GM12874 (cell line): ENCODE data around the gene ASAP3.

ENCODE experiments used
- TF ChIP-seq, protein P1 (sequence below): IDR thresholded peaks from 2 replicates; pipeline ENCODE4 v1.5.1; 2011; ENCODE audit warnings: low read depth, mild to moderate bottlenecking, control low read depth, low read length, moderate library complexity; ENCODE audit not compliant: insufficient read depth

Gene ASAP3

DNA sequence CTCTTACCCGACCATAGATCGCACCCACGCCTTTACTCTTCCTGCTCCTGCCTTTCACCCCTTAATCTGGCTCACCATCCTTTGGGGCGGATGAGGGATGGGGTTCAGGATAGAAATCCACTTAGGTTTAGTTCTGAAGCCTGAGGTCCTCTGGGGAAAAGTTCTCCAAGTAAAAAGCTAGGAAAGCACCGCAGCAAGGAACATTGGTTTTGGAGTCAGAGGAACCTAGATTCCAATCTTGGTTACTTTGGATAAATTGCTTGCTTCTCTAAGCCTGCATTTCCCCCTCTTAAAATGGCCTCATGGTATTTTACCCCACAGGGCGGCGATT, 988 bp upstream of the ASAP3 start:
- TF ChIP-seq, protein P1, sequence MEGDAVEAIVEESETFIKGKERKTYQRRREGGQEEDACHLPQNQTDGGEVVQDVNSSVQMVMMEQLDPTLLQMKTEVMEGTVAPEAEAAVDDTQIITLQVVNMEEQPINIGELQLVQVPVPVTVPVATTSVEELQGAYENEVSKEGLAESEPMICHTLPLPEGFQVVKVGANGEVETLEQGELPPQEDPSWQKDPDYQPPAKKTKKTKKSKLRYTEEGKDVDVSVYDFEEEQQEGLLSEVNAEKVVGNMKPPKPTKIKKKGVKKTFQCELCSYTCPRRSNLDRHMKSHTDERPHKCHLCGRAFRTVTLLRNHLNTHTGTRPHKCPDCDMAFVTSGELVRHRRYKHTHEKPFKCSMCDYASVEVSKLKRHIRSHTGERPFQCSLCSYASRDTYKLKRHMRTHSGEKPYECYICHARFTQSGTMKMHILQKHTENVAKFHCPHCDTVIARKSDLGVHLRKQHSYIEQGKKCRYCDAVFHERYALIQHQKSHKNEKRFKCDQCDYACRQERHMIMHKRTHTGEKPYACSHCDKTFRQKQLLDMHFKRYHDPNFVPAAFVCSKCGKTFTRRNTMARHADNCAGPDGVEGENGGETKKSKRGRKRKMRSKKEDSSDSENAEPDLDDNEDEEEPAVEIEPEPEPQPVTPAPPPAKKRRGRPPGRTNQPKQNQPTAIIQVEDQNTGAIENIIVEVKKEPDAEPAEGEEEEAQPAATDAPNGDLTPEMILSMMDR: no peak

- TF ChIP-seq, protein P1: no peak
Observed at GRCh38 chr1:23484253-23485001, 448 bp upstream of the ASAP3 start.

DNA sequence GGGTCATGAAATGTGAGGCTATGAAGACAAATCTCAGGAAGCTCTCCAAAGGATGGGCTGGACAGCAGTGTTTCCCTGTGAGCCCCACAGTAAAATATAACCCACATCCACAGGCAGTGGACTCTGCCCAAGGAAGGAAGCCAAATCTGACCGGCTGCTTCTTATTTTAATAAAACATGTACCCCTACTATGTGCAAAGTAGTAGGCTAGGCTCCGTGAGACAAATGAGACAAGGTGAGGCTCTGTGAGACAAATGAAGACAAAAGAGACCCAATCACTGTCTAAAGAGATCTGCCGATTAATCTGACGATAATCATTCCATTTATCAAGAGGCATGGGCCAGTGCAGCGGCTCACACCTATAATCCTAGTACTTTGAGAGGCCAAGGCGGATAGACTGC, 2.1 kb downstream of the ASAP3 start:
- TF ChIP-seq, protein P1: no peak

- TF ChIP-seq, protein P1: no peak
Observed at GRCh38 chr1:23481026-23481597, 2.9 kb downstream of the ASAP3 start.

- TF ChIP-seq, protein P1: no peak
Observed at GRCh38 chr1:23480187-23481025, 3.6 kb downstream of the ASAP3 start.

- TF ChIP-seq, protein P1: no peak
Observed at GRCh38 chr1:23479666-23479941, 4.4 kb downstream of the ASAP3 start.

DNA sequence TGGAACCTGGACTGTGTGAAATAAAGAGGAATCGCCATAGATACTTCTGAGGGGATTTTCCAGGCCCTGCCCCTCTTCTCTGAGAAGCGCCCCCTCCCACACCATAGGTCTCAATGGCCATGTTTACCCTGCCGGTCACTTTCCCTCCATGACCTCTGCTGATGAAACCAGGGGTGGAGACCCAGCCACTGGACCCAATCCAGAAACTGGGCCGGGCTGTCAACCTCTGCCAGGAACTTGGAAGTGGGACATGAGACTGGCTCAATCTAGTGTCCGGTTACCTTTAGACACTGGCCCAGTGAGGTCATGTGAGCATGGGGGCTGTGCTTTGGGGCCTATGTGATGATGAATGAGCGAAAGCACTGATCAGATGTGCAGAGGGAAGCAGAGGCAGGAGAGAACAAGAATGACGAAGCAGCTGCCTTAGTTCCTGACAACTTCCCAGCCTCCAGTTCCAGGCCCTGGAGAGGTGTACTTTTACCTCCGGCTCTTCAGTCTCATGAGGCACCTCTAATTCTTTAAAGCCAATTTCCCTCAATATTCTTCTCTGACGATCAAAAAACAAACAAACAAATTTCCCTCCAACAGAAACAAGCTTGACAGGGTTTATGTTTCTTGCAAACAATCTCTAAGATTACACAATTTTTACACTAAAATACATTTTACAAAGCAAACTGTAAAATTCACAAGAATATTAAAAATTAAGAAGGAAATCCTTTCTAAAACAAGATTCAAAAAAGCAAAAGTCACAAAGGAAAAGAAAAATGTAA, 4.9 kb downstream of the ASAP3 start:
- TF ChIP-seq, protein P1: no peak
